ENCODE measurements around the gene SSTR5. TPM values are rescaled to one million over a fixed set of nuclear protein-coding genes. Genes with fewer than 3 reads are reported as not detected.

Gene SSTR5
- polyA plus RNA-seq, 2 of the 4 experiments (the other 2 are of a cell fraction): 0.06 to 0.08 TPM

DNA sequence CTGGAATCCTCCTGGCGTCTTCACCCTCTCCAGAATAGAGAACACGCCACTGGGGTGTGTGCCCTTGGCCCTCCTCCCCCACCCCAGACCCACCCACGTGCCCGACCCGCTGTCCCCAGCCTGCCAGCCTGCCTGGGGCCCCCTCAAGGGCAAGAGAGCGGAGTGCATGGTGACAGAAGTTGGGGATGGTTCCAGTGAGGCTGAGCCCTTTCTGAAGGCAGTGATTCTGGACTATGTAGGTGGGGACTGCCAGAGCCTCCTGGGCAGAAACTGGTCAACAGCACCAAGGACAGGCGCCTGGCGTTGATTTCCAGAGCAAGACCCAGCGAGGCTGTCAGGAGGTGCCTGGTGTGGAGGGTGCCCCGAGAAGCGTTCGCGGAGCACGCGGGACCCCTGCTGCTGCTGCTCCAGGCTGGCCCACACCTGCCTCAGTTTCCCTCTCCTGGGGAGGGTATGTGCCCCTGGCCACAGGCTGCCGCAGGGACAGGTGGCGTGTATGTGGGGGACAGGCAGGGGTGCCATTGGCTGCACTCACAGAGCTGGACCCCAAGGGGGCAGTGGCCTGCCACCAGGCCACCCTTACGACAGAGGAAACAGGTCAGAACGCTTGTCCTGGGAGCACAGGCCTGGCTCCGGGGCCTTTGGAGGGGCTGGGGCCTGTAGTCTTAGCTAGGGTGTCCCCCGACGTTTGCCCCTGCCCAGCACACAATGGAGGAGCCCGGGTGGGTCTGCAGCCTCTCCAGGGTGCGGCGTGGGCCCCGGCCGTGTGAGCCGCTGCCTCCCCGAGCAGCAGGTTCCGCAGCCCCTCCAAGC, 1.2 kb downstream of the SSTR5 start:
- ATAC-seq (peak; percentile 18 to 57; a peak in 3 of 6 replicates), DNase-seq (ENCODE audit: low read depth in 1 of 2, low spot score in 1 of 2) (peak in 1 of 2 experiments; percentile 56), FAIRE-seq (no peak)
- 69% methylated on average over 10 of the region's 30 CpGs for WGBS (ENCODE audit: missing lambda C conversion rate)
- H3K4me1 ChIP-seq: peaks cover 36% of the 10 kb centered on the region
- POLR2A ChIA-PET: no interaction called here
- no peaks in the 10 kb centered on the region for H3K9me3 ChIP-seq
- CTCF ChIA-PET: interaction anchor here (0.8 to 12.4 kb wide), 13 partner anchors 8 to 265 kb away, joined by 3 to 174 read pairs (median 5); partner anchors contain the start of gene C1QTNF8
- no peak overlapping the region for H3K4me3 ChIP-seq
- TF ChIP-seq HEYL (CRISPR knock-in tag; IDR thresholded peaks at IDR 0.05) (no peak), PHF8 (IDR thresholded peaks at IDR 0.05; ENCODE audit: borderline replicate concordance, low read depth) (no peak), MYC (IDR thresholded peaks at IDR 0.05; ENCODE audit: borderline replicate concordance, low read length) (no peak), NR3C1 (IDR thresholded peaks at IDR 0.05) (no peak), NPAS2 (CRISPR knock-in tag; IDR thresholded peaks at IDR 0.05; ENCODE audit: borderline replicate concordance) (no peak), NFE2L2 (conservative IDR thresholded peaks at IDR 0.05; ENCODE audit: low read length) (no peak), JUN (IDR thresholded peaks at IDR 0.05) (no peak), RFX5 (IDR thresholded peaks at IDR 0.05) (no peak), KDM1A (IDR thresholded peaks at IDR 0.05; ENCODE audit: low read depth) (no peak), RAD21 (conservative IDR thresholded peaks at IDR 0.05 in 1 of 2, IDR thresholded peaks at IDR 0.05 in 1 of 2) (peak; percentile 38 to 49; a peak in 4 of 5 replicates), HDAC2 (IDR thresholded peaks at IDR 0.05) (no peak), FOSL2 (IDR thresholded peaks at IDR 0.05) (no peak), FOSL2 (CRISPR knock-in tag; IDR thresholded peaks at IDR 0.05) (no peak), ZNF302 (CRISPR knock-in tag; IDR thresholded peaks at IDR 0.05) (no peak), ZC3H11A (IDR thresholded peaks at IDR 0.05) (no peak), HOXB13 (CRISPR knock-in tag; IDR thresholded peaks at IDR 0.05; ENCODE audit: low read depth) (no peak), RCOR1 (IDR thresholded peaks at IDR 0.05; ENCODE audit: low read depth, low read length) (no peak), MAFK (IDR thresholded peaks at IDR 0.05; ENCODE audit: partially characterized antibody) (no peak), SMC3 (IDR thresholded peaks at IDR 0.05) (peak; percentile 34; the same call in 2 of the 3 replicates), BHLHE40 (IDR thresholded peaks at IDR 0.05; ENCODE audit: low read depth, low read length) (no peak)
- TF ChIP-seq, protein P1, sequence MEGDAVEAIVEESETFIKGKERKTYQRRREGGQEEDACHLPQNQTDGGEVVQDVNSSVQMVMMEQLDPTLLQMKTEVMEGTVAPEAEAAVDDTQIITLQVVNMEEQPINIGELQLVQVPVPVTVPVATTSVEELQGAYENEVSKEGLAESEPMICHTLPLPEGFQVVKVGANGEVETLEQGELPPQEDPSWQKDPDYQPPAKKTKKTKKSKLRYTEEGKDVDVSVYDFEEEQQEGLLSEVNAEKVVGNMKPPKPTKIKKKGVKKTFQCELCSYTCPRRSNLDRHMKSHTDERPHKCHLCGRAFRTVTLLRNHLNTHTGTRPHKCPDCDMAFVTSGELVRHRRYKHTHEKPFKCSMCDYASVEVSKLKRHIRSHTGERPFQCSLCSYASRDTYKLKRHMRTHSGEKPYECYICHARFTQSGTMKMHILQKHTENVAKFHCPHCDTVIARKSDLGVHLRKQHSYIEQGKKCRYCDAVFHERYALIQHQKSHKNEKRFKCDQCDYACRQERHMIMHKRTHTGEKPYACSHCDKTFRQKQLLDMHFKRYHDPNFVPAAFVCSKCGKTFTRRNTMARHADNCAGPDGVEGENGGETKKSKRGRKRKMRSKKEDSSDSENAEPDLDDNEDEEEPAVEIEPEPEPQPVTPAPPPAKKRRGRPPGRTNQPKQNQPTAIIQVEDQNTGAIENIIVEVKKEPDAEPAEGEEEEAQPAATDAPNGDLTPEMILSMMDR (IDR thresholded peaks at IDR 0.05): peak; percentile 29
- TF ChIP-seq, protein P2, sequence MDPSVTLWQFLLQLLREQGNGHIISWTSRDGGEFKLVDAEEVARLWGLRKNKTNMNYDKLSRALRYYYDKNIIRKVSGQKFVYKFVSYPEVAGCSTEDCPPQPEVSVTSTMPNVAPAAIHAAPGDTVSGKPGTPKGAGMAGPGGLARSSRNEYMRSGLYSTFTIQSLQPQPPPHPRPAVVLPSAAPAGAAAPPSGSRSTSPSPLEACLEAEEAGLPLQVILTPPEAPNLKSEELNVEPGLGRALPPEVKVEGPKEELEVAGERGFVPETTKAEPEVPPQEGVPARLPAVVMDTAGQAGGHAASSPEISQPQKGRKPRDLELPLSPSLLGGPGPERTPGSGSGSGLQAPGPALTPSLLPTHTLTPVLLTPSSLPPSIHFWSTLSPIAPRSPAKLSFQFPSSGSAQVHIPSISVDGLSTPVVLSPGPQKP (IDR thresholded peaks at IDR 0.05; ENCODE audit: low read depth, low read length): no peak
- TF ChIP-seq, protein P3, sequence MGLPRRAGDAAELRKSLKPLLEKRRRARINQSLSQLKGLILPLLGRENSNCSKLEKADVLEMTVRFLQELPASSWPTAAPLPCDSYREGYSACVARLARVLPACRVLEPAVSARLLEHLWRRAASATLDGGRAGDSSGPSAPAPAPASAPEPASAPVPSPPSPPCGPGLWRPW (IDR thresholded peaks at IDR 0.05): no peak
- TF ChIP-seq, protein P4, sequence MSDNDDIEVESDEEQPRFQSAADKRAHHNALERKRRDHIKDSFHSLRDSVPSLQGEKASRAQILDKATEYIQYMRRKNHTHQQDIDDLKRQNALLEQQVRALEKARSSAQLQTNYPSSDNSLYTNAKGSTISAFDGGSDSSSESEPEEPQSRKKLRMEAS (IDR thresholded peaks at IDR 0.05): no peak
- H3K4me2 ChIP-seq: no peak overlapping the region
- H3K27ac ChIP-seq: no peak overlapping the region

DNA sequence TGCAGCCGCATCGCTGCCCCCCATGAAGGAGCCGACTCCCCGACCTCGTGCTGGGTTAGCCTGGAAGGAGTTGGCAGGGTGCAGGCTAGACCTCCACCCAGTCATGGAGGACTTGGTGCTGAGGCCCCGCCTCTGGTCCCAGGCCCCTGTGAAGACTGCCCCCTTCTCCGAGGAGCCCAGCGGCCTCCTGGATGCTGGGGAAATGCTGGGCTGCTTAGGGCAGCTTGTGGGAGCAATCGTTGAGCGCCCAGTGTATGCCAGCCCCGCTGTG, 1.8 kb downstream of the SSTR5 start:
- ChIA-PET POLR2A (no interaction called here), CTCF (interaction anchor here (0.8 to 12.4 kb wide), 13 partner anchors 8 to 32 kb away, joined by 3 to 174 read pairs (median 5); partner anchors contain the start of gene C1QTNF8)

More for the DNA sequence above, 1.8 kb downstream of the SSTR5 start:
- H3K4me2 ChIP-seq: no peak overlapping the region
- ATAC-seq: peak in 1 of 2 experiments; percentile 2; a peak in 1 of 6 replicates
- no peak overlapping the region for H3K4me3 ChIP-seq
- TF ChIP-seq ZC3H11A (IDR thresholded peaks at IDR 0.05) (no peak), PHF8 (IDR thresholded peaks at IDR 0.05; ENCODE audit: borderline replicate concordance, low read depth) (no peak), BHLHE40 (IDR thresholded peaks at IDR 0.05; ENCODE audit: low read depth, low read length) (no peak), HOXB5 (CRISPR knock-in tag; IDR thresholded peaks at IDR 0.05) (no peak), MAFK (IDR thresholded peaks at IDR 0.05; ENCODE audit: partially characterized antibody) (no peak), CBX2 (IDR thresholded peaks at IDR 0.05; ENCODE audit: borderline replicate concordance, low read depth) (no peak), GATA3 (IDR thresholded peaks at IDR 0.05; ENCODE audit: borderline replicate concordance) (no peak)
- TF ChIP-seq, protein P5, sequence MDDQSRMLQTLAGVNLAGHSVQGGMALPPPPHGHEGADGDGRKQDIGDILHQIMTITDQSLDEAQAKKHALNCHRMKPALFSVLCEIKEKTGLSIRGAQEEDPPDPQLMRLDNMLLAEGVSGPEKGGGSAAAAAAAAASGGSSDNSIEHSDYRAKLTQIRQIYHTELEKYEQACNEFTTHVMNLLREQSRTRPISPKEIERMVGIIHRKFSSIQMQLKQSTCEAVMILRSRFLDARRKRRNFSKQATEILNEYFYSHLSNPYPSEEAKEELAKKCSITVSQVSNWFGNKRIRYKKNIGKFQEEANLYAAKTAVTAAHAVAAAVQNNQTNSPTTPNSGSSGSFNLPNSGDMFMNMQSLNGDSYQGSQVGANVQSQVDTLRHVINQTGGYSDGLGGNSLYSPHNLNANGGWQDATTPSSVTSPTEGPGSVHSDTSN (IDR thresholded peaks at IDR 0.05): no peak
- H3K4me1 ChIP-seq: peaks cover 41% of the 10 kb centered on the region
- H3K27ac ChIP-seq: no peak overlapping the region
- no peak for DNase-seq (ENCODE audit: low read depth in 1 of 2, low spot score in 1 of 2)
- 77% methylated on average over 6 of the region's 11 CpGs for WGBS (ENCODE audit: missing lambda C conversion rate)
- no peak for FAIRE-seq
- no peaks in the 10 kb centered on the region for H3K9me3 ChIP-seq
